Measurements from ENCODE around the gene IGFBP5. TPM values are rescaled to one million over a fixed set of nuclear protein-coding genes. Genes with fewer than 3 reads are reported as not detected.

Gene IGFBP5
- total RNA-seq, 1 experiment from 2014 or later: 157 TPM

DNA sequence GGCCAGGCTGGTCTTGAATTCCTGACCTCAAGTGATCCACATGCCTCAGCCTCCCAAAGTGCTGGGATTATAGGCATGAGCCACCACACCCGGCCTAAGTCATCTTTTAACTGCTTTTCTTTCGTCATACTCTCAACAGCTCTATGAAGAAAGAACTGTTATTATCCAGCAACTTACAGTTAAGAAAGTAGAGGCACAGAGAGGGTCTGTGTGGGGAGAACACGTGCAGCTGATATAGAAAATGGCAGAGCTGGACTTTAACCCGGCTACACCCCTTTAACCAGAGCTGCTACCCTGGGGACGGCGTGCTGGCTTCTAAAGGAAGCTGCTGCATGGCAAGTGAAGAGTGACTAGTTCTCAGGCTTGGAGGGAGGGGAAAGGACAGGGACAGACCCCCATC is 36.6 kb downstream of the IGFBP5 start:
- no peaks in the 10 kb centered on the region for H4K20me1 ChIP-seq (ENCODE audit: low read length)
- no peaks in the 10 kb centered on the region for H3K79me2 ChIP-seq (ENCODE audit: low read length)
- no peaks in the 10 kb centered on the region for H3K4me1 ChIP-seq (ENCODE audit: insufficient read depth, low read length)
- no peaks in the 10 kb centered on the region for H3F3A ChIP-seq (ENCODE audit: low read length, unreplicated experiment)
- no TSS peak for BruUV-seq (replicated peaks)
- POLR2A ChIA-PET (ENCODE audit: unreplicated experiment): no interaction called here
- no peak overlapping the region for H3K4me2 ChIP-seq (ENCODE audit: low read length)
- H3K9me3 ChIP-seq (ENCODE audit: low read length): no peaks in the 10 kb centered on the region
- intact Hi-C loops (cut with micrococcal nuclease): no loop called here
- H2AFZ ChIP-seq (ENCODE audit: low read length): no peak overlapping the region
- no peak for DNase-seq
- no peak overlapping the region for H3K9ac ChIP-seq (ENCODE audit: low read length)
- TF ChIP-seq, protein P1, sequence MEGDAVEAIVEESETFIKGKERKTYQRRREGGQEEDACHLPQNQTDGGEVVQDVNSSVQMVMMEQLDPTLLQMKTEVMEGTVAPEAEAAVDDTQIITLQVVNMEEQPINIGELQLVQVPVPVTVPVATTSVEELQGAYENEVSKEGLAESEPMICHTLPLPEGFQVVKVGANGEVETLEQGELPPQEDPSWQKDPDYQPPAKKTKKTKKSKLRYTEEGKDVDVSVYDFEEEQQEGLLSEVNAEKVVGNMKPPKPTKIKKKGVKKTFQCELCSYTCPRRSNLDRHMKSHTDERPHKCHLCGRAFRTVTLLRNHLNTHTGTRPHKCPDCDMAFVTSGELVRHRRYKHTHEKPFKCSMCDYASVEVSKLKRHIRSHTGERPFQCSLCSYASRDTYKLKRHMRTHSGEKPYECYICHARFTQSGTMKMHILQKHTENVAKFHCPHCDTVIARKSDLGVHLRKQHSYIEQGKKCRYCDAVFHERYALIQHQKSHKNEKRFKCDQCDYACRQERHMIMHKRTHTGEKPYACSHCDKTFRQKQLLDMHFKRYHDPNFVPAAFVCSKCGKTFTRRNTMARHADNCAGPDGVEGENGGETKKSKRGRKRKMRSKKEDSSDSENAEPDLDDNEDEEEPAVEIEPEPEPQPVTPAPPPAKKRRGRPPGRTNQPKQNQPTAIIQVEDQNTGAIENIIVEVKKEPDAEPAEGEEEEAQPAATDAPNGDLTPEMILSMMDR (conservative IDR thresholded peaks at IDR 0.05; ENCODE audit: low read depth, low read length): no peak
- TF ChIP-seq EZH2phosphoT487 (IDR thresholded peaks at IDR 0.05; ENCODE audit: borderline replicate concordance, low read length) (no peak), EZH2 (IDR thresholded peaks at IDR 0.05; ENCODE audit: low read length, unreplicated experiment) (no peak)
- H3K9me2 ChIP-seq (replicated peaks; ENCODE audit: low read length): no peaks in the 10 kb centered on the region
- no peaks in the 10 kb centered on the region for H3K27me3 ChIP-seq (ENCODE audit: low read length)
- H3K4me3 ChIP-seq (ENCODE audit: low read length): no peak overlapping the region
- no peak overlapping the region for H3K27ac ChIP-seq (ENCODE audit: low read length)
- CTCF ChIA-PET: no interaction called here
- ATAC-seq: no peak
- no peaks in the 10 kb centered on the region for H3K36me3 ChIP-seq (ENCODE audit: low read depth, low read length)

DNA sequence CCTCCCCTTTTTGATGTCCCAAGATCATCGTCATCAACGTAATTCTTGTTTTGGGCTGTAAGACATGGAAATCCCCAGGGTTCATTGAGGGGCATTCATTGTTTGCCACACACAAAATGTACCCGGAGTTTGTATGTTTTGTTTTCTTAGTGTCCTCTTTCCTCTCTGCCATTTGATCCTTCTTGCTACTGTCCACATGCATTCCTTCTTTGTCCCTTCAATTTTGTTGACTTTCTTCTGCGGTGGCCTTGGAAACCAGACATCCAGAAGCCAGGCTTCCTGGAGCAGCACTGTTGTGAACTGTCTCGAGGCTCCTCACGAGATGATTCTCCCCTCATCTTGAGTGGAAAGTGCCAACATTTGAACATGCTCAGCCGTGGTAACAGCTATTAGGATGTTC is 37.4 kb downstream of the IGFBP5 start:
- Histone ChIP-seq H3K9me2 (replicated peaks; ENCODE audit: low read length) (no peaks in the 10 kb centered on the region), H3K9me3 (ENCODE audit: low read length) (no peaks in the 10 kb centered on the region), H3K9ac (ENCODE audit: low read length) (no peak overlapping the region), H3K4me2 (ENCODE audit: low read length) (no peak overlapping the region), H3K4me1 (ENCODE audit: insufficient read depth, low read length) (no peaks in the 10 kb centered on the region), H3K27ac (ENCODE audit: low read length) (no peak overlapping the region), H4K20me1 (ENCODE audit: low read length) (no peaks in the 10 kb centered on the region), H3K4me3 (ENCODE audit: low read length) (no peak overlapping the region), H3K36me3 (ENCODE audit: low read depth, low read length) (no peaks in the 10 kb centered on the region), H3K27me3 (ENCODE audit: low read length) (no peaks in the 10 kb centered on the region), H3F3A (ENCODE audit: low read length, unreplicated experiment) (no peaks in the 10 kb centered on the region), H3K79me2 (ENCODE audit: low read length) (no peaks in the 10 kb centered on the region), H2AFZ (ENCODE audit: low read length) (no peak overlapping the region)
- BruUV-seq (replicated peaks): no TSS peak
- POLR2A ChIA-PET (ENCODE audit: unreplicated experiment): no interaction called here
- intact Hi-C loops (cut with micrococcal nuclease): no loop called here
- TF ChIP-seq EZH2 (IDR thresholded peaks at IDR 0.05; ENCODE audit: low read length, unreplicated experiment) (no peak), EZH2phosphoT487 (IDR thresholded peaks at IDR 0.05; ENCODE audit: borderline replicate concordance, low read length) (no peak)
- TF ChIP-seq, protein P1 (conservative IDR thresholded peaks at IDR 0.05; ENCODE audit: low read depth, low read length): no peak
- DNase-seq (no peak), ATAC-seq (no peak)
- CTCF ChIA-PET: no interaction called here

- BruUV-seq (replicated peaks): no TSS peak
- H3K27ac ChIP-seq (ENCODE audit: low read length): no peak overlapping the region
- H3K4me3 ChIP-seq (ENCODE audit: low read length): no peak overlapping the region
- H3K9ac ChIP-seq (ENCODE audit: low read length): no peak overlapping the region
- intact Hi-C loops (cut with micrococcal nuclease): no loop called here
- H3K9me3 ChIP-seq (ENCODE audit: low read length): no peaks in the 10 kb centered on the region
- ChIA-PET POLR2A (ENCODE audit: unreplicated experiment) (no interaction called here), CTCF (no interaction called here)
- TF ChIP-seq, protein P1 (conservative IDR thresholded peaks at IDR 0.05; ENCODE audit: low read depth, low read length): no peak
- TF ChIP-seq EZH2phosphoT487 (IDR thresholded peaks at IDR 0.05; ENCODE audit: borderline replicate concordance, low read length) (no peak), EZH2 (IDR thresholded peaks at IDR 0.05; ENCODE audit: low read length, unreplicated experiment) (no peak)
- no peak for DNase-seq
- no peak for ATAC-seq
- H3K4me1 ChIP-seq (ENCODE audit: insufficient read depth, low read length): no peaks in the 10 kb centered on the region
- H3K9me2 ChIP-seq (replicated peaks; ENCODE audit: low read length): no peaks in the 10 kb centered on the region
- no peaks in the 10 kb centered on the region for H3F3A ChIP-seq (ENCODE audit: low read length, unreplicated experiment)
- no peaks in the 10 kb centered on the region for H3K79me2 ChIP-seq (ENCODE audit: low read length)
- H3K27me3 ChIP-seq (ENCODE audit: low read length): no peaks in the 10 kb centered on the region
- H3K36me3 ChIP-seq (ENCODE audit: low read depth, low read length): no peaks in the 10 kb centered on the region
- H2AFZ ChIP-seq (ENCODE audit: low read length): no peak overlapping the region
- H4K20me1 ChIP-seq (ENCODE audit: low read length): no peaks in the 10 kb centered on the region
- no peak overlapping the region for H3K4me2 ChIP-seq (ENCODE audit: low read length)
Measured at GRCh38 chr2:216657086-216657855, 38.1 kb downstream of the IGFBP5 start.

Data from PC-3 (cell line).